NB4 (cell line): ENCODE measurements around the gene FHIT.

Experiments
- MYC ChIP-seq: IDR thresholded peaks from 2 replicates; pipeline ENCODE4 v1.6.1; 2011; ENCODE audit warnings: low read depth, low read length
- POLR2A ChIP-seq: IDR thresholded peaks from 2 replicates; pipeline ENCODE4 v1.6.1; 2011; ENCODE audit warnings: mild to moderate bottlenecking; ENCODE audit not compliant: insufficient read length; ENCODE audit errors: extremely low read depth
- TF ChIP-seq, protein P1 (sequence below): IDR thresholded peaks from one replicate; pipeline ENCODE4 v1.5.1; 2012; ENCODE audit warnings: low read depth, low read length
- TF ChIP-seq, protein P2 (sequence below): IDR thresholded peaks from 2 replicates; pipeline ENCODE4 v1.6.1; 2011; ENCODE audit warnings: low read depth, low read length

DNA sequence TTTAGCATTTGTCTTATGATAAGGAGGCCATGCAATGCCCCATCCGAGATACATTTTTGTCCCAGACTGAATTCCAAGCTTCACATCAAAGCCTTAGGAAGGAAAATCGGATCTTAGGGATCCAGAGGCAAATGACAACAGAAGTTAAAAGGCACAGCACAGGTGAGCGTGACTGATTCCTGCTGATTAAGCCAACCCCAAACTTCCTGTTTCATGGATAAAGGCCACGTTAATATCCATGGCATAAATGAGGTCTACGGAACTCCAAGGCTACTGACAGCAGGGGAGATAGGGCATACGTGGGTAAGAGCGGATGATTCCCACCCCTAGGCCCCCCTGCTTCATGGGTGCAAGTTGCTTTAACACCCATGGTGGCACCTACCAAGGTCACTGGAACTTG lies 471.6 kb downstream of the FHIT start:
- TF ChIP-seq POLR2A (no peak), MYC (no peak)
- TF ChIP-seq, protein P1, sequence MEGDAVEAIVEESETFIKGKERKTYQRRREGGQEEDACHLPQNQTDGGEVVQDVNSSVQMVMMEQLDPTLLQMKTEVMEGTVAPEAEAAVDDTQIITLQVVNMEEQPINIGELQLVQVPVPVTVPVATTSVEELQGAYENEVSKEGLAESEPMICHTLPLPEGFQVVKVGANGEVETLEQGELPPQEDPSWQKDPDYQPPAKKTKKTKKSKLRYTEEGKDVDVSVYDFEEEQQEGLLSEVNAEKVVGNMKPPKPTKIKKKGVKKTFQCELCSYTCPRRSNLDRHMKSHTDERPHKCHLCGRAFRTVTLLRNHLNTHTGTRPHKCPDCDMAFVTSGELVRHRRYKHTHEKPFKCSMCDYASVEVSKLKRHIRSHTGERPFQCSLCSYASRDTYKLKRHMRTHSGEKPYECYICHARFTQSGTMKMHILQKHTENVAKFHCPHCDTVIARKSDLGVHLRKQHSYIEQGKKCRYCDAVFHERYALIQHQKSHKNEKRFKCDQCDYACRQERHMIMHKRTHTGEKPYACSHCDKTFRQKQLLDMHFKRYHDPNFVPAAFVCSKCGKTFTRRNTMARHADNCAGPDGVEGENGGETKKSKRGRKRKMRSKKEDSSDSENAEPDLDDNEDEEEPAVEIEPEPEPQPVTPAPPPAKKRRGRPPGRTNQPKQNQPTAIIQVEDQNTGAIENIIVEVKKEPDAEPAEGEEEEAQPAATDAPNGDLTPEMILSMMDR, result no peak
- TF ChIP-seq, protein P2, sequence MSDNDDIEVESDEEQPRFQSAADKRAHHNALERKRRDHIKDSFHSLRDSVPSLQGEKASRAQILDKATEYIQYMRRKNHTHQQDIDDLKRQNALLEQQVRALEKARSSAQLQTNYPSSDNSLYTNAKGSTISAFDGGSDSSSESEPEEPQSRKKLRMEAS, result no peak
